DOHH2 (cell line): ENCODE measurements around the gene RPTOR.

Source experiments
- CTCF ChIP-seq: fragments of 200-600 bp; sonication (generic); IDR thresholded peaks from one replicate; pipeline ENCODE4 v1.5.1; 2014; ENCODE audit warnings: antibody characterized with exemption, mild to moderate bottlenecking, low read depth, low read length; ENCODE audit not compliant: poor library complexity, severe bottlenecking
- EZH2phosphoT487 ChIP-seq: fragments of 200-600 bp; sonication (generic); IDR thresholded peaks from 2 replicates; pipeline ENCODE4 v1.6.1; 2017; ENCODE audit warnings: borderline replicate concordance, mild to moderate bottlenecking, antibody characterized with exemption, low read length, moderate library complexity, mixed read lengths

GRCh38 chr17:80544655-80545498 lies at the start of gene RPTOR:
- TF ChIP-seq CTCF (no peak), EZH2phosphoT487 (no peak)
